Gastroesophageal sphincter (tissue), 3 donors: Measurements from ENCODE around the gene SNHG17.

Experiments used
- POLR2A ChIP-seq, 2 donors: fragments of 450-650 bp; IDR thresholded peaks; one replicate each; pipeline ENCODE4 v1.6.1; 2017; ENCODE audit warnings: antibody characterized with exemption in 2 of 2, mild to moderate bottlenecking in 2 of 2, moderate library complexity in 1 of 2
- TF ChIP-seq, protein P1 (sequence below), 4 experiments: fragments of 200-600 bp in 2 of 4; fragments of 450-650 bp in 2 of 4; sonication (generic) in 1 of 4; IDR thresholded peaks; one replicate each; pipeline ENCODE4 v1.5.1; 2017 to 2019; ENCODE audit warnings: antibody characterized with exemption in 4 of 4, mild to moderate bottlenecking in 2 of 4, moderate library complexity in 2 of 4

DNA sequence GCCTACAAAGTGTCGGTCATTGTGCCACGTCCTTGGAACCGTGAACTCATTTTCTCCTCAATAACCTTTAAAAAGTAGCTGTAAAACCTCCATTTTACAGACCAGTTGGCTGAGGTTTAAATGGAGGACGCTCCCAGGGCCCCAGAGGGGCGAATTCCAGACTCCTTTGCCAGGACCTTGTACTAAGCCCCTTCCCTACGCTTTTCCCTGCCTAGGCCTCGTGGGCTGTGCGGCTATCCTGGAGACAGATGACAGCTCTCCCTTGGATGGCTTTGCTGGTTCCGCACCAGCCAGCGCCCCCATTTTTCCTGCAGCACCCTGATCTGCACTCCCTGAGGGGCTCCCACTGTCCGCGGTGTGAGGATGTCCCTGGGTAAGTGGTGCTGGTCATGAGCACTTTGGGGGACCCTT lies 12.1 kb upstream of the SNHG17 start:
- TF ChIP-seq, protein P1, sequence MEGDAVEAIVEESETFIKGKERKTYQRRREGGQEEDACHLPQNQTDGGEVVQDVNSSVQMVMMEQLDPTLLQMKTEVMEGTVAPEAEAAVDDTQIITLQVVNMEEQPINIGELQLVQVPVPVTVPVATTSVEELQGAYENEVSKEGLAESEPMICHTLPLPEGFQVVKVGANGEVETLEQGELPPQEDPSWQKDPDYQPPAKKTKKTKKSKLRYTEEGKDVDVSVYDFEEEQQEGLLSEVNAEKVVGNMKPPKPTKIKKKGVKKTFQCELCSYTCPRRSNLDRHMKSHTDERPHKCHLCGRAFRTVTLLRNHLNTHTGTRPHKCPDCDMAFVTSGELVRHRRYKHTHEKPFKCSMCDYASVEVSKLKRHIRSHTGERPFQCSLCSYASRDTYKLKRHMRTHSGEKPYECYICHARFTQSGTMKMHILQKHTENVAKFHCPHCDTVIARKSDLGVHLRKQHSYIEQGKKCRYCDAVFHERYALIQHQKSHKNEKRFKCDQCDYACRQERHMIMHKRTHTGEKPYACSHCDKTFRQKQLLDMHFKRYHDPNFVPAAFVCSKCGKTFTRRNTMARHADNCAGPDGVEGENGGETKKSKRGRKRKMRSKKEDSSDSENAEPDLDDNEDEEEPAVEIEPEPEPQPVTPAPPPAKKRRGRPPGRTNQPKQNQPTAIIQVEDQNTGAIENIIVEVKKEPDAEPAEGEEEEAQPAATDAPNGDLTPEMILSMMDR (IDR thresholded peaks at IDR 0.05): no peak
- TF ChIP-seq POLR2A (IDR thresholded peaks at IDR 0.05): no peak
